ENCODE measurements around the gene TDRD9.

DNA sequence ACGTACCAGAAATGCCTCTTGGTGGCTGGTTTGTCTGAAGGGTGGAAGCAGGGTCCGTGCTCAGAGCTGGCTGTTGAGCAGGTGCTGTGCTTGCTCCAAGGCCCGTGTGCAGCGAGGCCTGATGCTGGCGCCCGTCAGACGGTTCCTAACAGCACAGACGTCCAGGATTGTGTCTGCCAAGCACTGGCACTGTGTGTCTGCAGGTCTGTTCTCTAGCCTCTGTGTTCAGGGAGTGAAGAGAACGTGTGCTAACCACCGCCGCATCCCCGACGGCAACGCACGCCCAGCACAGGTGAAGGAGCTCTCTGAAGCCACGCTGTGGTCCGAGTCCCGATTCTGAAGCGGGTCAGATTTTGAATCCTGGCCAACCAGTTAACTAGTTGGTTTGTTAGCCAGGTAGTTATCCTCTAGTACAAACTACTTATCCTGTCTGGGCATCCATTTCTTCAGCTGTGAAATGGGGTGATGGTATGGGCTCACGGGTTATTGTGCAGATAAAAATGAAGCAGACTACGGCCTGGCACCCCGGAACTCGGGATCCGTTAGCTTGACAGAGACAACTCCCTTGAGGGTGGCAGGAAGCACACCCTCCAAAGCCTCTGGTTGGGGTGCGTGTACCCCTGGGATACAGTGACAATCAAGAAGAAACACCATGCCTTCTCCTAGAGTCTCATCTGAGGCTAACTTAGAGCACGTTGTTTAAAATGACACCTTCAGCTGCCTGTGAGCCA is 18.6 kb upstream of the TDRD9 start:
- TF ChIP-seq POLR2A (IDR thresholded peaks at IDR 0.05; ENCODE audit: low read length), result no peak
- no peak for TF ChIP-seq GATA1 (IDR thresholded peaks at IDR 0.05; ENCODE audit: low read depth, low read length)

Data from erythroblast (primary cell).